Measurements from ENCODE around the gene CAPZA1. TPM values are rescaled to one million over a fixed set of nuclear protein-coding genes. Genes with fewer than 3 reads are reported as not detected.
"Not testable (repeated sequence)": the region's sequence is repeated elsewhere in the genome, so short reads cannot be mapped to it uniquely, and the experiment has no call there.

CAPZA1 gene
- polyA plus RNA-seq, 1 donor from 2014 or later = 82.2 TPM

GRCh38 chr1:112620377-112620695, 704 bp downstream of the CAPZA1 start:
- Histone ChIP-seq H3K9ac (ENCODE audit: low read length) (peak overlapping the region; percentile 92), H3K79me2 (replicated peaks; ENCODE audit: insufficient read depth, low read length) (peaks cover 70% of the 10 kb centered on the region)

GRCh38 chr1:112624493-112624892, 4.9 kb downstream of the CAPZA1 start:
- H3F3A ChIP-seq (ENCODE audit: insufficient read depth, low read length, poor library complexity, severe bottlenecking); H2AFZ ChIP-seq (ENCODE audit: low read depth, low read length); H3K27me3 ChIP-seq (ENCODE audit: insufficient read depth, low read depth, low read length); H3K27ac ChIP-seq (ENCODE audit: low read length); H3K4me3 ChIP-seq (ENCODE audit: low read length); H3K4me2 ChIP-seq (ENCODE audit: low read length); H3K9ac ChIP-seq (ENCODE audit: low read length); H4K20me1 ChIP-seq (ENCODE audit: insufficient read depth); H3K9me2 ChIP-seq (ENCODE audit: insufficient read depth, low read length); H3K9me3 ChIP-seq (ENCODE audit: low read length); H3K36me3 ChIP-seq (ENCODE audit: insufficient read depth, low read length): not testable (repeated sequence)
- H3K79me2 ChIP-seq (replicated peaks; ENCODE audit: insufficient read depth, low read length) = peaks cover 81% of the 10 kb centered on the region

More at GRCh38 chr1:112620377-112620695, 704 bp downstream of the CAPZA1 start:
- H3K9me3 ChIP-seq (ENCODE audit: low read length) = no peaks in the 10 kb centered on the region
- H3K36me3 ChIP-seq (ENCODE audit: insufficient read depth, low read length) = no peaks in the 10 kb centered on the region
- peak overlapping the region; percentile 69 for H3K4me2 ChIP-seq (ENCODE audit: low read length)
- H3F3A ChIP-seq (ENCODE audit: insufficient read depth, low read length, poor library complexity, severe bottlenecking) = no peaks in the 10 kb centered on the region
- peak overlapping the region; percentile 84 for H2AFZ ChIP-seq (ENCODE audit: low read depth, low read length)
- no peaks in the 10 kb centered on the region for H4K20me1 ChIP-seq (ENCODE audit: insufficient read depth)
- no peaks in the 10 kb centered on the region for H3K27me3 ChIP-seq (ENCODE audit: insufficient read depth, low read depth, low read length)
- H3K27ac ChIP-seq (ENCODE audit: low read length) = peak overlapping the region; percentile 97
- peak overlapping the region; percentile 80 for H3K4me3 ChIP-seq (ENCODE audit: low read length)
- no peak for TF ChIP-seq CTCF (IDR thresholded peaks at IDR 0.05; ENCODE audit: poor library complexity, severe bottlenecking)
- no peak for TF ChIP-seq TAF1 (IDR thresholded peaks at IDR 0.05; ENCODE audit: low read depth)
- no peak for TF ChIP-seq POLR2AphosphoS5 (IDR thresholded peaks at IDR 0.05)
- no peak for TF ChIP-seq SMC3 (conservative IDR thresholded peaks at IDR 0.05; ENCODE audit: poor library complexity)
- no peak for TF ChIP-seq REST (IDR thresholded peaks at IDR 0.05; ENCODE audit: borderline replicate concordance)
- TF ChIP-seq MXI1 (conservative IDR thresholded peaks at IDR 0.05; ENCODE audit: poor library complexity, severe bottlenecking) = no peak
- TF ChIP-seq EP300 (conservative IDR thresholded peaks at IDR 0.05; ENCODE audit: poor library complexity, severe bottlenecking) = no peak
- no peak for TF ChIP-seq EZH2 (IDR thresholded peaks at IDR 0.05; ENCODE audit: borderline replicate concordance, insufficient read depth, low read length, poor library complexity, severe bottlenecking)
- TF ChIP-seq RAD21 (conservative IDR thresholded peaks at IDR 0.05) = no peak
- H3K9me2 ChIP-seq (ENCODE audit: insufficient read depth, low read length) = no peaks in the 10 kb centered on the region

- H3K4me3 ChIP-seq (ENCODE audit: low read length) = no peak overlapping the region
- H3F3A ChIP-seq (ENCODE audit: insufficient read depth, low read length, poor library complexity, severe bottlenecking) = no peaks in the 10 kb centered on the region
- H3K9me3 ChIP-seq (ENCODE audit: low read length) = no peaks in the 10 kb centered on the region
- no peak overlapping the region for H3K4me2 ChIP-seq (ENCODE audit: low read length)
- no peak overlapping the region for H3K27ac ChIP-seq (ENCODE audit: low read length)
- no peaks in the 10 kb centered on the region for H3K9me2 ChIP-seq (ENCODE audit: insufficient read depth, low read length)
- H4K20me1 ChIP-seq (ENCODE audit: insufficient read depth) = peaks cover 1% of the 10 kb centered on the region
- no peak overlapping the region for H3K9ac ChIP-seq (ENCODE audit: low read length)
- no peaks in the 10 kb centered on the region for H3K27me3 ChIP-seq (ENCODE audit: insufficient read depth, low read depth, low read length)
- peaks cover 83% of the 10 kb centered on the region for H3K79me2 ChIP-seq (replicated peaks; ENCODE audit: insufficient read depth, low read length)
- H2AFZ ChIP-seq (ENCODE audit: low read depth, low read length) = no peak overlapping the region
- H3K36me3 ChIP-seq (ENCODE audit: insufficient read depth, low read length) = no peaks in the 10 kb centered on the region
- no peak for TF ChIP-seq EP300 (conservative IDR thresholded peaks at IDR 0.05; ENCODE audit: poor library complexity, severe bottlenecking)
- no peak for TF ChIP-seq EZH2 (IDR thresholded peaks at IDR 0.05; ENCODE audit: borderline replicate concordance, insufficient read depth, low read length, poor library complexity, severe bottlenecking)
- no peak for TF ChIP-seq MXI1 (conservative IDR thresholded peaks at IDR 0.05; ENCODE audit: poor library complexity, severe bottlenecking)
- no peak for TF ChIP-seq CTCF (IDR thresholded peaks at IDR 0.05; ENCODE audit: poor library complexity, severe bottlenecking)
- TF ChIP-seq RAD21 (conservative IDR thresholded peaks at IDR 0.05) = no peak
- no peak for TF ChIP-seq TAF1 (IDR thresholded peaks at IDR 0.05; ENCODE audit: low read depth)
- TF ChIP-seq POLR2AphosphoS5 (IDR thresholded peaks at IDR 0.05) = no peak
- no peak for TF ChIP-seq SMC3 (conservative IDR thresholded peaks at IDR 0.05; ENCODE audit: poor library complexity)
- TF ChIP-seq REST (IDR thresholded peaks at IDR 0.05; ENCODE audit: borderline replicate concordance) = no peak
Measured at GRCh38 chr1:112625696-112626095, 6.1 kb downstream of the CAPZA1 start.

Data from neural cell (in vitro differentiated cells).